Measurements from ENCODE around the gene TPSG1. TPM values are rescaled to one million over a fixed set of nuclear protein-coding genes. Genes with fewer than 3 reads are reported as not detected.
"Not testable (repeated sequence)": the region's sequence is repeated elsewhere in the genome, so short reads cannot be mapped to it uniquely, and the experiment has no call there.

The TPSG1 gene
- total RNA-seq, 4 donors from 2014 or later: 1.6 TPM; not detected in 3

GRCh38 chr16:1237990-1238389 lies 12.9 kb upstream of the TPSG1 start:
- Histone ChIP-seq H3K4me1 (no peaks in the 10 kb centered on the region), H3K9me3 (no peaks in the 10 kb centered on the region), H3K27me3 (peaks cover 11% of the 10 kb centered on the region), H3K4me3 (no peak overlapping the region), H3K36me3 (no peaks in the 10 kb centered on the region), H3K27ac (no peak overlapping the region)
- WGBS: 82% methylated on average over 9 of the region's 9 CpGs
- DNase-seq (ENCODE audit: low spot score in 2 of 2): no peak
- TF ChIP-seq CTCF (IDR thresholded peaks at IDR 0.05) (no peak), POLR2A (IDR thresholded peaks at IDR 0.05) (no peak), EP300 (IDR thresholded peaks at IDR 0.05) (no peak), POLR2AphosphoS5 (IDR thresholded peaks at IDR 0.05) (no peak)

GRCh38 chr16:1236659-1237058 lies 11.6 kb upstream of the TPSG1 start:
- no CpG with 5 or more reads among the region's 29 CpGs for WGBS
- peaks cover 11% of the 10 kb centered on the region for H3K27me3 ChIP-seq
- not testable (repeated sequence) for H3K27ac ChIP-seq; H3K4me3 ChIP-seq; H3K9me3 ChIP-seq; H3K36me3 ChIP-seq; H3K4me1 ChIP-seq; DNase-seq (ENCODE audit: low spot score in 2 of 2)

- WGBS: no CpG with 5 or more reads among the region's 47 CpGs
- not testable (repeated sequence) for H3K9me3 ChIP-seq; H3K36me3 ChIP-seq; H3K4me3 ChIP-seq; H3K27ac ChIP-seq; H3K4me1 ChIP-seq; DNase-seq (ENCODE audit: low spot score in 2 of 2); H3K27me3 ChIP-seq
These were observed 7.1 kb upstream of the TPSG1 start for GRCh38 chr16:1232049-1232748.

GRCh38 chr16:1231301-1231700 lies 6.2 kb upstream of the TPSG1 start:
- no CpG with 5 or more reads among the region's 7 CpGs for WGBS
- not testable (repeated sequence) for H3K36me3 ChIP-seq; H3K27ac ChIP-seq; H3K9me3 ChIP-seq; H3K4me3 ChIP-seq; DNase-seq (ENCODE audit: low spot score in 2 of 2); H3K27me3 ChIP-seq; H3K4me1 ChIP-seq

- DNase-seq (ENCODE audit: low spot score in 2 of 2); H3K4me1 ChIP-seq; H3K27ac ChIP-seq; H3K4me3 ChIP-seq; H3K36me3 ChIP-seq; H3K27me3 ChIP-seq; H3K9me3 ChIP-seq: not testable (repeated sequence)
- WGBS: no CpG with 5 or more reads among the region's 17 CpGs
These were observed 5.6 kb upstream of the TPSG1 start for GRCh38 chr16:1230471-1231212.

GRCh38 chr16:1230084-1230470 lies 5.0 kb upstream of the TPSG1 start, which contains the start of gene TPSB2:
Gene TPSB2, minus strand, starts transcription at chr16:1230184. Its CDS starts 233 bp downstream, at chr16:1229951.
- H3K27me3 ChIP-seq: peaks cover 10% of the 10 kb centered on the region
- no CpG with 5 or more reads among the region's 11 CpGs for WGBS
- not testable (repeated sequence) for H3K4me3 ChIP-seq; H3K36me3 ChIP-seq; H3K27ac ChIP-seq; H3K9me3 ChIP-seq; H3K4me1 ChIP-seq; DNase-seq (ENCODE audit: low spot score in 2 of 2)

- no CpG with 5 or more reads among the region's 13 CpGs for WGBS
- not testable (repeated sequence) for H3K9me3 ChIP-seq; H3K4me1 ChIP-seq; DNase-seq (ENCODE audit: low spot score in 2 of 2); H3K36me3 ChIP-seq; H3K27ac ChIP-seq; H3K4me3 ChIP-seq
- H3K27me3 ChIP-seq: peaks cover 15% of the 10 kb centered on the region
These were observed 4.4 kb upstream of the TPSG1 start for GRCh38 chr16:1229476-1229875.

- WGBS: 64% methylated on average over 6 of the region's 7 CpGs
- not testable (repeated sequence) for H3K4me3 ChIP-seq; H3K4me1 ChIP-seq; H3K9me3 ChIP-seq; H3K36me3 ChIP-seq; H3K27ac ChIP-seq; DNase-seq (ENCODE audit: low spot score in 2 of 2)
- H3K27me3 ChIP-seq: peaks cover 15% of the 10 kb centered on the region
These were observed 3.2 kb upstream of the TPSG1 start for GRCh38 chr16:1228227-1228626.

GRCh38 chr16:1226692-1227091 lies 1.6 kb upstream of the TPSG1 start:
- DNase-seq (ENCODE audit: low spot score in 2 of 2); H3K4me1 ChIP-seq; H3K27ac ChIP-seq; H3K4me3 ChIP-seq; H3K9me3 ChIP-seq; H3K36me3 ChIP-seq: not testable (repeated sequence)
- no CpG with 5 or more reads among the region's 14 CpGs for WGBS
- peaks cover 26% of the 10 kb centered on the region for H3K27me3 ChIP-seq

GRCh38 chr16:1225728-1226311 lies 752 bp upstream of the TPSG1 start:
- not testable (repeated sequence) for H3K4me1 ChIP-seq; DNase-seq (ENCODE audit: low spot score in 2 of 2); H3K9me3 ChIP-seq; H3K36me3 ChIP-seq; H3K27ac ChIP-seq; H3K4me3 ChIP-seq
- 43% methylated on average over 10 of the region's 24 CpGs for WGBS
- H3K27me3 ChIP-seq: peaks cover 27% of the 10 kb centered on the region
